ENCODE data around the gene LPXN.

The LPXN gene

DNA sequence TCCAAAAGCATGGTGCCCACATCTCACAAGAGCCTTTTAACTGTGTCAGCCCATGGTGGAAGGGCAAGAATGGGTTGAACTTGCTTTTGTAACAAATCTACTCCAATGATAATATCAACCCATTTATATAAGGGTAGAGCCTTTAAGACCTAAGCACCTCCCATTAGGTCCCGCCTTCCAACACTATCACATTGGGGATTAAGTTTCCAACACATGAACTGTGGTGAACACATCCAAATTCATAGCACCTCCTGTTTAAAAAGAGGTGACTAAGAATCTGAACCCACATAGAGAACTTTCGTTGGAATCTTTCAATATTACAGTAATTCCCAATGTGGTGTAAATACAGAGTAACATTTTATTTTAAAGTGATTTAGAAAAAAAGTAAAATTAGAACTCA lies 37.6 kb upstream of the LPXN start:
- H3K27ac ChIP-seq: no peak overlapping the region
- no peak for TF ChIP-seq ZFX (IDR thresholded peaks at IDR 0.05; ENCODE audit: borderline replicate concordance)
- TF ChIP-seq, protein P1, sequence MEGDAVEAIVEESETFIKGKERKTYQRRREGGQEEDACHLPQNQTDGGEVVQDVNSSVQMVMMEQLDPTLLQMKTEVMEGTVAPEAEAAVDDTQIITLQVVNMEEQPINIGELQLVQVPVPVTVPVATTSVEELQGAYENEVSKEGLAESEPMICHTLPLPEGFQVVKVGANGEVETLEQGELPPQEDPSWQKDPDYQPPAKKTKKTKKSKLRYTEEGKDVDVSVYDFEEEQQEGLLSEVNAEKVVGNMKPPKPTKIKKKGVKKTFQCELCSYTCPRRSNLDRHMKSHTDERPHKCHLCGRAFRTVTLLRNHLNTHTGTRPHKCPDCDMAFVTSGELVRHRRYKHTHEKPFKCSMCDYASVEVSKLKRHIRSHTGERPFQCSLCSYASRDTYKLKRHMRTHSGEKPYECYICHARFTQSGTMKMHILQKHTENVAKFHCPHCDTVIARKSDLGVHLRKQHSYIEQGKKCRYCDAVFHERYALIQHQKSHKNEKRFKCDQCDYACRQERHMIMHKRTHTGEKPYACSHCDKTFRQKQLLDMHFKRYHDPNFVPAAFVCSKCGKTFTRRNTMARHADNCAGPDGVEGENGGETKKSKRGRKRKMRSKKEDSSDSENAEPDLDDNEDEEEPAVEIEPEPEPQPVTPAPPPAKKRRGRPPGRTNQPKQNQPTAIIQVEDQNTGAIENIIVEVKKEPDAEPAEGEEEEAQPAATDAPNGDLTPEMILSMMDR (IDR thresholded peaks at IDR 0.05): no peak

DNA sequence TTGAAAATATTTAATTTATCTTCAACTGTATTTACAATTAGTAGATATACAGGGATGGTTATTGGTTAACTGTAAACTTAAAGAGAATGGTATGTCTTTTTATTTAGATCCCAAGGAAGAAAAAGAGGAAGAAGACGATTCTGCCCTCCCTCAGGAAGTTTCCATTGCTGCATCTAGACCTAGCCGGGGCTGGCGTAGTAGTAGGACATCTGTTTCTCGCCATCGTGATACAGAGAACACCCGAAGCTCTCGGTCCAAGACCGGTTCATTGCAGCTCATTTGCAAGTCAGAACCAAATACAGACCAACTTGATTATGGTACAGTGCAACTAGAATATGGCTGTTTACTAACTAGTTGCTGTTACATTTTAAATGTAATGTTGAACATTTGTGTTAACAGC lies 34.1 kb upstream of the LPXN start:
- TF ChIP-seq, protein P1 (IDR thresholded peaks at IDR 0.05): no peak
- TF ChIP-seq ZFX (IDR thresholded peaks at IDR 0.05; ENCODE audit: borderline replicate concordance): no peak
- no peak overlapping the region for H3K27ac ChIP-seq

DNA sequence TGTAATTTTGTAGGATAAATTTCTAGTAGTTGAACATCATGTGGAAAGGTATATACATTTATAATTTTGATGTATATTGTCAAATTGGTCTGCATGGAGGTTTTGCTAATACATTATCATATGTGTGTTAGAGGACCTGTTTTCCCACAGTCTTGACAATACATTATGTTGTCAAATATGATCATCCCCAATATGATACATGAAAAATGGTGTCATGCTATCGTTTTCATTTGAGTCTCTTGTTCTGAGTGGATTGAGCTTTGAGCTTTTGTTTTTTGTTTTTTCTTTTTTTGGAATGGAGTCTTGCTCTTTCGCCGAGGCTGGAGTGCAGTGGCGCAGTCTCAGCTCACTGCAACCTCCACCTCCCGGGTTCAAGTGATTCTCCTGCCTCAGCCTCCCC lies 32.7 kb upstream of the LPXN start:
- no peak overlapping the region for H3K27ac ChIP-seq
- TF ChIP-seq, protein P1 (IDR thresholded peaks at IDR 0.05): no peak
- TF ChIP-seq ZFX (IDR thresholded peaks at IDR 0.05; ENCODE audit: borderline replicate concordance): no peak

DNA sequence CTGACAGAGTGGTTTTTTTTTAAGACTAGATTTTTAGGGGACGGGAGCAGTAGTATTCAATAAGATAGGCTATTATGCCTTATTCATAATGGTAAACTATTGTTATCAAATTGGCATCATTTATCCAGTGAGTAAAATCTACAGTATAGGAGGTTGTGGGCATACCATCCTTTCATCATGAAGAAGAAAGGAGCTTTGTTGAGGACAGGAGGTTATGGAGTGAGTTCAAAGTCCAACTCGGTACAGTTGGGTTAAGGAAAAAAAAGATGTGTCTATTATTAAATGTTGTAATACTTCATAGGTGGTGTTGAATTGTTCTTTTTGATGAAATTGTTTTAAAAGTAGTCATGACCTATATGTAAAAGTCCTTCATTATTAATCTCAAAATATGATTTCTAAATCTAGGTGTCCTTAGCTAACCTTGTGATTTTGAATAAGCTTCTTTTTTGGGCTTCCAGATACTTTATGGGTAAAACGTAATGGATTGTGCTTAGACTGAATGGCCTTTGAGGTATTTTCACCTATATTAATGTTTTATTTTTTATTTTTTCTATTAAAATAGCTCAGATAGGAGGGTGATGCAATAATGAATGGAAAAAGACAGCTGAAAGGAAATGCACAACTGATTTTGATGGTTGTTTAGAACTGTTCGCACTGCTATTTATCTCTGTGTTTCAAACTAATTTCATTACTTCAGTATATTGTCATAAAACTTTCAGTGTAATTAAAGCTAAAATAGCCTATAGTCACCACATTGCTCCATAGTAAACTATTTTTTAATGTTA lies 31.5 kb upstream of the LPXN start:
- TF ChIP-seq, protein P1 (IDR thresholded peaks at IDR 0.05): no peak
- TF ChIP-seq ZFX (IDR thresholded peaks at IDR 0.05; ENCODE audit: borderline replicate concordance): no peak
- no peak overlapping the region for H3K27ac ChIP-seq

DNA sequence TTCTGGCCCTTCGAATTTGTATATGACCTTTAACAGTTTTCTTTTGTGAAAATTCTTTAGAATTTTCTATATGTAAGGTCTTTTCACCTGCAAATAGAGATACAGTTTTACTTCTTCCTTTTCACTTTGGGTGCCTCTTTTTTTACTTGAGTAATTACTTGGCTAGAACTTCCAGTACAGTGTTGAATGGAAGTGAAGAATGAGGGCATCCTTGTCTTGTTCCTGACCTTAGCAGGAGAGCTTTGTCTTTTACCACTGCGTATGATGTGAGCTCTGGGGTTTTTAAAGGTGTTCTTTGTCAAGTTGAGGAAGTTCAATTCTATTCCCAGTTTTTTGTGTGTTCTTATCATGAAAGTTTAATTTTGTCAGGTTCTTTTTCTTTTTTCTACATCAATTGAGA lies 24.9 kb upstream of the LPXN start:
- no peak overlapping the region for H3K27ac ChIP-seq
- no peak for TF ChIP-seq ZFX (IDR thresholded peaks at IDR 0.05; ENCODE audit: borderline replicate concordance)
- TF ChIP-seq, protein P1 (IDR thresholded peaks at IDR 0.05): no peak

DNA sequence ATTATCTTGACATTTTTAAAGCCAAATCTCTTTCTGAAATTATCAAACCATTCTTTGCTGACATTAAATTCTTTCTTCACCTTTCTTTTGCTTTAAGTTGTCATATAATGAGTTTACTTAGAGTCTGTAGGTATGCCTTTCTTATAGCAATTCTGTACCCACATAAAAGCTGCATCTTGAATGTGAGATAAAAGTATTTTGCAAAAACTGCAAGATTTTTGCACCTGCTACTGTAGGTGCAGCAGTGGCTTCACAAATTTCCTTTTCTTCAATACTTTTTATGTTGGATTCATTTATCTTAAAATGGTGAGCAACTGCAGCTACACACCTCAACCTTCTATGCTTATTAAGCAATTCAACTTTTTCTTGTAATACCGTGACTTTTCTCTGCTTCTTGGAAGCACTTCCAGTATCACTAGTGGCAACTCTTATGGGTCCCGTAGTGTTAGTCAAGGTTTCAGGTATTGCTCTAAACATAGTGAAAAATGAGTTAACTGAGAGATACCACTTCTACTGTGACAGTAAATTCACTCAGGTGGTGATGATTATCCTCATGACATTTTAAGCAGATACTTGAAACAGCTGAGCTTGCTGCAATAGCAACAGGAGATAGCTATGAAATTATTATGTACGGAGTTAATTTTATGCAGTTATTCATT lies 22.0 kb upstream of the LPXN start:
- TF ChIP-seq, protein P1 (IDR thresholded peaks at IDR 0.05): no peak
- no peak for TF ChIP-seq ZFX (IDR thresholded peaks at IDR 0.05; ENCODE audit: borderline replicate concordance)
- H3K27ac ChIP-seq: no peak overlapping the region

DNA sequence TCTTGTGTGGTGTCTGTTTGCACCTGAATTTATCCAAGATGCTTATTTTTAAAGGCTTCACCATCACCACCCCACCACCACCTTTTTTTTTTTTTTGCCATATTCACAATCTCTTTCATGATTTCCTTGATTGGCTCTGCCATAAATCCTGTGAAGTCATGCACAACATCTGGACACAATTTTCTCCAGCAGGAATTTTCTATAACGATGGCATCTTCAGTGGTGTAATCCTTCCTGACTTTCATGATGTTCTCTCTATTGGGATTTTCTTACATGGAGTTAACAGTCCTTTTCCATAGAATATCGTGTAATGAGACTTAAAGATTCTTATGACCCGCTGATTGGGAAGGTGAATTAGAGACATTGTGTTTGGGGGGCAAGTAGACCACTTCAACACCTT lies 21.0 kb upstream of the LPXN start:
- H3K27ac ChIP-seq: no peak overlapping the region
- TF ChIP-seq, protein P1 (IDR thresholded peaks at IDR 0.05): no peak
- TF ChIP-seq ZFX (IDR thresholded peaks at IDR 0.05; ENCODE audit: borderline replicate concordance): no peak

All from 22Rv1 (cell line).